Measurements from ENCODE around the gene HPSE. TPM values are rescaled to one million over a fixed set of nuclear protein-coding genes. Genes with fewer than 3 reads are reported as not detected.

The HPSE gene
- total and polyA plus RNA-seq, 2 of the 13 experiments (the other 11 are each of a cell fraction or from before 2014, with no cell fraction given), result not detected

DNA sequence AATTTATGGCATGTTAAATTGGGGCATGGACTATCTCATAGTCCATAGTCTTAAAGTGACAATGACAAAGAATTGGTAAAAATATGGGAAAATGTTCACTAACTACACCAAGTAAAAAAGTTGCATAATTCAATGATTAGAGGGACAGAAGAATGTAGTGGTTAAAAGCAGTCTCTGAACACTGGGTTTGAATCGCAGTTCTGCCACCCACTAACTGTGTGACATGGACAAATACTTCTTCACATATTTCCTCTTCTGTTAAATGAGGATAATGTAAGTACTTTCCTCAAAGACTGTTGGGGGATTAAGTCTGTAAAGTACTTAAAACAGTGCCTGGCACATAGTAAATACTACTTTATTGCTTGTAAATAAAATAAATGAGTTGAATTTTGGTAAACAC is 65.4 kb downstream of the HPSE start:
- FAIRE-seq, result no peak
- WGBS (ENCODE audit: low lambda C conversion rate), result 96% methylated on average over 1 of the region's 1 CpG
- Histone ChIP-seq H3K9me3 (ENCODE audit: low read length) (no peaks in the 10 kb centered on the region), H4K20me1 (ENCODE audit: insufficient read depth, low read length) (no peaks in the 10 kb centered on the region), H3K36me3 (replicated peaks in 1 of 2; ENCODE audit: control insufficient read depth in 1 of 2, insufficient read depth in 2 of 2, low read length in 2 of 2) (peaks cover 3 to 56% of the 10 kb centered on the region in 2 experiments; a peak in 3 of 5 replicates), H3K4me1 (ENCODE audit: insufficient read depth, low read length) (no peaks in the 10 kb centered on the region), H3K9ac (ENCODE audit: insufficient read depth, low read depth, low read length) (no peak overlapping the region), H3K79me2 (ENCODE audit: insufficient read depth, low read length) (no peaks in the 10 kb centered on the region), H3K4me3 (replicated peaks in 1 of 3; ENCODE audit: insufficient read depth in 1 of 3, low read depth in 2 of 3, low read length in 3 of 3) (no peak overlapping the region), H3K4me2 (ENCODE audit: low read depth, low read length) (no peak overlapping the region), H3K27ac (ENCODE audit: extremely low read length, insufficient read depth, low read length) (no peak overlapping the region), H3K27me3 (ENCODE audit: control insufficient read depth in 1 of 2, insufficient read depth in 2 of 2, low read length in 2 of 2) (no peaks in the 10 kb centered on the region), H2AFZ (ENCODE audit: low read length) (no peak overlapping the region)
- no TSS peak for BruUV-seq (replicated peaks)
- ATAC-seq, result no peak
- intact Hi-C loops (cut with micrococcal nuclease; ENCODE audit: unreplicated experiment) (no loop called here), in situ Hi-C loops (cut with HindIII; ENCODE audit: extremely low pct_ligation_motif_present, low pct_unique_long_range_greater_than_20kb) (no loop called here)
- CTCF ChIA-PET (ENCODE audit: low intra/inter-chr PET ratio, low total read pairs), result no interaction called here
- TF ChIP-seq ZNF329 (CRISPR knock-in tag; IDR thresholded peaks at IDR 0.05; ENCODE audit: low read depth) (no peak), ZNF878 (CRISPR knock-in tag; IDR thresholded peaks at IDR 0.05) (no peak)
- TF ChIP-seq, protein P1, sequence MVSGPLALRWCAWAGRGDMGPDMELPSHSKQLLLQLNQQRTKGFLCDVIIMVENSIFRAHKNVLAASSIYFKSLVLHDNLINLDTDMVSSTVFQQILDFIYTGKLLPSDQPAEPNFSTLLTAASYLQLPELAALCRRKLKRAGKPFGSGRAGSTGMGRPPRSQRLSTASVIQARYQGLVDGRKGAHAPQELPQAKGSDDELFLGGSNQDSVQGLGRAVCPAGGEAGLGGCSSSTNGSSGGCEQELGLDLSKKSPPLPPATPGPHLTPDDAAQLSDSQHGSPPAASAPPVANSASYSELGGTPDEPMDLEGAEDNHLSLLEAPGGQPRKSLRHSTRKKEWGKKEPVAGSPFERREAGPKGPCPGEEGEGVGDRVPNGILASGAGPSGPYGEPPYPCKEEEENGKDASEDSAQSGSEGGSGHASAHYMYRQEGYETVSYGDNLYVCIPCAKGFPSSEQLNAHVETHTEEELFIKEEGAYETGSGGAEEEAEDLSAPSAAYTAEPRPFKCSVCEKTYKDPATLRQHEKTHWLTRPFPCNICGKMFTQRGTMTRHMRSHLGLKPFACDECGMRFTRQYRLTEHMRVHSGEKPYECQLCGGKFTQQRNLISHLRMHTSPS (CRISPR knock-in tag; IDR thresholded peaks at IDR 0.05; ENCODE audit: low read depth), result no peak
- TF ChIP-seq, protein P2, sequence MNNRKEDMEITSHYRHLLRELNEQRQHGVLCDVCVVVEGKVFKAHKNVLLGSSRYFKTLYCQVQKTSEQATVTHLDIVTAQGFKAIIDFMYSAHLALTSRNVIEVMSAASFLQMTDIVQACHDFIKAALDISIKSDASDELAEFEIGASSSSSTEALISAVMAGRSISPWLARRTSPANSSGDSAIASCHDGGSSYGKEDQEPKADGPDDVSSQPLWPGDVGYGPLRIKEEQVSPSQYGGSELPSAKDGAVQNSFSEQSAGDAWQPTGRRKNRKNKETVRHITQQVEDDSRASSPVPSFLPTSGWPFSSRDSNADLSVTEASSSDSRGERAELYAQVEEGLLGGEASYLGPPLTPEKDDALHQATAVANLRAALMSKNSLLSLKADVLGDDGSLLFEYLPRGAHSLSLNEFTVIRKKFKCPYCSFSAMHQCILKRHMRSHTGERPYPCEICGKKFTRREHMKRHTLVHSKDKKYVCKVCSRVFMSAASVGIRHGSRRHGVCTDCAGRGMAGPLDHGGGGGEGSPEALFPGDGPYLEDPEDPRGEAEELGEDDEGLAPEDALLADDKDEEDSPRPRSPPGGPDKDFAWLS (CRISPR knock-in tag; IDR thresholded peaks at IDR 0.05; ENCODE audit: borderline replicate concordance), result no peak
- DNase-seq (ENCODE audit: low spot score), result no peak
- POLR2A ChIA-PET, result no interaction called here

DNA sequence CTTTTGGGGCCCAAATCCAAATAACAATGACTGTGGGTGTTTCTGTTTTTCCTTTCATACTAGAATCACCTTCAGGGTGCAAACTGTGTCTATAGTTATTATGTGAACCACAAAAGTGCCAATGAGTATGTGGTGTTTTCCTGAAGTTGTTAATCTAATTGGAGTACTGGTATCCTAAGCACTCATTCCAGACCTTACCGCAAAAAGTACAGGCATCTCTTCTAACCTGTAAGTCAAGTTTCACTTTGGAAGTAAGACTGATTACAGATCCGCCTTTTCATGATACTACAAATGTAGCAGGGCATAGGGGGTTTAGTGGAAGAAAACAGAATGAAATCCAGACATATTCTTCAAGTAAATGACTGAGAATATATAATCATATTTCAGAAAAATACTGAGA is 66.2 kb downstream of the HPSE start:
- intact Hi-C loops (cut with micrococcal nuclease; ENCODE audit: unreplicated experiment), result no loop called here
- Histone ChIP-seq H3K4me3 (replicated peaks in 1 of 3; ENCODE audit: insufficient read depth in 1 of 3, low read depth in 2 of 3, low read length in 3 of 3) (no peak overlapping the region), H3K9me3 (ENCODE audit: low read length) (no peaks in the 10 kb centered on the region), H3K36me3 (replicated peaks in 1 of 2; ENCODE audit: control insufficient read depth in 1 of 2, insufficient read depth in 2 of 2, low read length in 2 of 2) (peaks cover 2 to 56% of the 10 kb centered on the region in 2 experiments; a peak in 3 of 5 replicates), H2AFZ (ENCODE audit: low read length) (no peak overlapping the region), H3K4me2 (ENCODE audit: low read depth, low read length) (no peak overlapping the region), H3K79me2 (ENCODE audit: insufficient read depth, low read length) (no peaks in the 10 kb centered on the region), H3K27me3 (ENCODE audit: control insufficient read depth in 1 of 2, insufficient read depth in 2 of 2, low read length in 2 of 2) (no peaks in the 10 kb centered on the region), H4K20me1 (ENCODE audit: insufficient read depth, low read length) (no peaks in the 10 kb centered on the region), H3K9ac (ENCODE audit: insufficient read depth, low read depth, low read length) (no peak overlapping the region), H3K4me1 (ENCODE audit: insufficient read depth, low read length) (no peaks in the 10 kb centered on the region), H3K27ac (ENCODE audit: extremely low read length, insufficient read depth, low read length) (no peak overlapping the region)
- TF ChIP-seq MEIS1 (CRISPR knock-in tag; IDR thresholded peaks at IDR 0.05; ENCODE audit: borderline replicate concordance) (no peak), FOSL1 (CRISPR knock-in tag; IDR thresholded peaks at IDR 0.05; ENCODE audit: borderline replicate concordance) (no peak), ZBTB3 (CRISPR knock-in tag; IDR thresholded peaks at IDR 0.05; ENCODE audit: borderline replicate concordance, low read depth) (no peak), TAF1 (CRISPR knock-in tag; IDR thresholded peaks at IDR 0.05) (no peak), AGO1 (IDR thresholded peaks at IDR 0.05; ENCODE audit: low read depth, low read length, poor library complexity, severe bottlenecking) (no peak), SIN3A (IDR thresholded peaks at IDR 0.05; ENCODE audit: borderline replicate concordance, low read depth, low read length) (no peak), ATM (IDR thresholded peaks at IDR 0.05; ENCODE audit: borderline replicate concordance) (no peak)
- TF ChIP-seq, protein P3, sequence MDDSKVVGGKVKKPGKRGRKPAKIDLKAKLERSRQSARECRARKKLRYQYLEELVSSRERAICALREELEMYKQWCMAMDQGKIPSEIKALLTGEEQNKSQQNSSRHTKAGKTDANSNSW (CRISPR knock-in tag; IDR thresholded peaks at IDR 0.05; ENCODE audit: borderline replicate concordance), result no peak
- TF ChIP-seq, protein P4, sequence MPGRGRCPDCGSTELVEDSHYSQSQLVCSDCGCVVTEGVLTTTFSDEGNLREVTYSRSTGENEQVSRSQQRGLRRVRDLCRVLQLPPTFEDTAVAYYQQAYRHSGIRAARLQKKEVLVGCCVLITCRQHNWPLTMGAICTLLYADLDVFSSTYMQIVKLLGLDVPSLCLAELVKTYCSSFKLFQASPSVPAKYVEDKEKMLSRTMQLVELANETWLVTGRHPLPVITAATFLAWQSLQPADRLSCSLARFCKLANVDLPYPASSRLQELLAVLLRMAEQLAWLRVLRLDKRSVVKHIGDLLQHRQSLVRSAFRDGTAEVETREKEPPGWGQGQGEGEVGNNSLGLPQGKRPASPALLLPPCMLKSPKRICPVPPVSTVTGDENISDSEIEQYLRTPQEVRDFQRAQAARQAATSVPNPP (CRISPR knock-in tag; IDR thresholded peaks at IDR 0.05), result no peak
- POLR2A ChIA-PET, result no interaction called here
- ATAC-seq (no peak), DNase-seq (ENCODE audit: low spot score) (no peak), FAIRE-seq (no peak)
- 74% methylated on average over 2 of the region's 2 CpGs for WGBS (ENCODE audit: low lambda C conversion rate)
- in situ Hi-C loops (cut with HindIII; ENCODE audit: extremely low pct_ligation_motif_present, low pct_unique_long_range_greater_than_20kb), result no loop called here
- CTCF ChIA-PET (ENCODE audit: low intra/inter-chr PET ratio, low total read pairs), result no interaction called here
- no TSS peak for BruUV-seq (replicated peaks)

All from HepG2 (cell line).